HG03103 (cell line): ENCODE data around the gene ANP32D.
"Not testable (repeated sequence)": the region's sequence is repeated elsewhere in the genome, so short reads cannot be mapped to it uniquely, and the experiment has no call there.

Experiments
- ATAC-seq: cut with Tn5 transposase; IDR thresholded peaks from one replicate; pipeline ENCODE4 v1.9.1; 2021; ENCODE audit warnings: low read depth; ENCODE audit not compliant: unreplicated experiment

The ANP32D gene

GRCh38 chr12:48472259-48472658 lies at the start of gene ANP32D:
ANP32D (plus strand) TSS chr12:48472559; CDS start chr12:48472665, 106 bp downstream.
- no peak for ATAC-seq

DNA sequence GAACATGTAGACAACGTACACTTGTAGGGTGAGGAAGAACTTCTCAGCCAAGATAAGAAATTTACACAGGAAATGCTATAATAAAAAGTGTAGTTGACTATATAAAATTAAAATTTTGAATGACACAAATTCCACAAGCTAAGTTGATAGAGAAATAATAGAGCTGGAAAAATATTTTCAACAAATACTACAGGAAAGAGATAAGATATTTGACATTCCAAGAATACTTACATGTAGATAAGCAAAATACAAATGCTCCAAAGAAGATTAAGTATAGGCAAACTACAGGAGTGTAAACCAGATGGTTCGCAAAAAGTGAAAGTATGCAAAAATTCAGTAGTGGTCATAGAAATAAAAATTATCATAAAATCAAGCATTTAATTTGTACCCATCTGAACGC lies 49.2 kb upstream of the ANP32D start:
- ATAC-seq, result no peak

GRCh38 chr12:48424644-48425043 lies 47.7 kb upstream of the ANP32D start:
- no peak for ATAC-seq

DNA sequence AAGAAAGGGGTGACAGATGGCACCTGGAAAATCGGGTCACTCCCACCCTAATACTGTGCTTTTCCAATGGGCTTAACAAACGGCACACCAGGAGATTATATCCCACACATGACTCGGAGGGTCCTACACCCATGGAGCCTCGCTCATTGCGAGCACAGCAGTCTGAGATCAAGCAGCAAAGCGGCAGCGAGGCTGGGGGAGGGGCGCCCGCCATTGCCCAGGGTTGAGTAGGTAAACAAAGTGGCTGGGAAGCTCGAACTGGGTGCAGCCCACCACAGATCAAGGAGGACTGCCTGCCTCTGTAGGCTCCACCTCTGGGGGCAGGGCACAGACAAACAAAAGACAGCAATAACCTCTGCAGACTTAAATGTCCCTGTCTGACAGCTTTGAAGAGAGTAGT lies 38.3 kb upstream of the ANP32D start:
- not testable (repeated sequence) for ATAC-seq

DNA sequence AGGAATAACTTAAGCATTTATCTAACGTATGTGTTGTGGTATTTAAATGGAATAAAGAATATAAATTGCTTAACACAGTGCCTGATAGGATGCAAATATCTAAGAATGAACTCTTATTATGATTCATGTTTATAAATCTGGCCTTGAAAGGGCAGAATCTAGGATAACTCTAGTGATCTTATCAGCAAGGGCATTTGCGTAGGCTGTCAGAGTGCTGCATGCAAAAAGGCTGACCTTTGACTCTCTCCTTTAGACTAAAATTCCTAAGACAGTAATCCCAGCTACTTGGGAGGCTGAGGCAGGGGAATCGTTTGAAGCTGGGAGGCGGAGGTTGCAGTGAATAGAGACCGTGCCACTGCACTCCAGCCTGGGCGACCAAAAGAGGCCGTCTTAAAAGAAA lies 31.3 kb upstream of the ANP32D start:
- no peak for ATAC-seq

DNA sequence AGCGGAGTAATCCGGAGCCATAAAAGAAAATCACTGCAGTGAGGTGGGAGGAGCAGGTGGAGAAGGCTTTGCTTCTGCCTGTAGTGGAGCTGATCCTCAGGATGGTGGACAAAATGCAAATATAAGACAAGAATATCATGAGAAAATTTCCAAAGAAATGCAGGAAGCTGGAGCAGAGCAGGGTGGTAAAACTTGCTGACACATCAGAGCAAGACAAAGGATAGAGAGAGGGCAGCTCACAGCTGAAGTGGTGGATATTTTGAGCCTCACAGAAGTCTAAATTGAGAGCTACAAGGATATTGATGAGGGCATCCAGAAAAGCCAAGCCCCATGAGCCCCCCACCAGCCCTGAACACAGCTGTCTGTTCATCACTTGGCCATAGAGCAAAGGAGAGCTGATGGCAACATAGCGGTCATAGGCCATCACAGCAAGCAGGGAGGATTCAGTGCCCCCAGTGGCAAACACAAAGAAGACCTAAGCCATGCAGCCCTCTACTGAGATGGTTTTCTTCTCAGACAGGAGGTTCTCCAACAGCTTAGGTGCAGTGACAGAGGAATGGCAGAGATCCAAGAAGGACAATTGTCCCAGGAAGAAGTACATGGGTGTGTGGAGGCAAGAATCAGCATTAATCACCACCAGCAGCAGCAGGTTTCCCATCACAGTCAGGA lies 30.0 kb upstream of the ANP32D start:
- no peak for ATAC-seq

DNA sequence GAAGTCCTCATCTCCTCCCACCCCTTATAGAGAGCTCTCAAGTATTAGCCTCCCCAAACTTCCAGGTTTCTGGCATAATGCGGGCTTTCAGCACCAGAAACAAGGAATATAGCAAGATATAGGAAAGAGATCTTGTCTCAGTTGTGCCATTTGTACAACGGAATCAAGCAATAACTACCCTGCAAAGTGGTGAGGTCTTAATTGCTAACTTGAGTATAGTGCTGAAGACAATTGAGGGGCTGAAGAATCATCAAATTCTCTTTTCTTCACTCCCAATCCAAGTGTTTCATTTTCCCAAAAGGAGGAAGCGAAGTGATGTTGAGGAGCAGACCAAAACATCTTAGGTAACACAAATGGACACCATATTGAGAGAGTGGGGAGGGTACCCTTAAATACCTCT lies 26.8 kb upstream of the ANP32D start:
- no peak for ATAC-seq

GRCh38 chr12:48446161-48446776 lies 26.1 kb upstream of the ANP32D start:
- no peak for ATAC-seq

GRCh38 chr12:48447755-48448154 lies 24.6 kb upstream of the ANP32D start:
- ATAC-seq, result no peak

DNA sequence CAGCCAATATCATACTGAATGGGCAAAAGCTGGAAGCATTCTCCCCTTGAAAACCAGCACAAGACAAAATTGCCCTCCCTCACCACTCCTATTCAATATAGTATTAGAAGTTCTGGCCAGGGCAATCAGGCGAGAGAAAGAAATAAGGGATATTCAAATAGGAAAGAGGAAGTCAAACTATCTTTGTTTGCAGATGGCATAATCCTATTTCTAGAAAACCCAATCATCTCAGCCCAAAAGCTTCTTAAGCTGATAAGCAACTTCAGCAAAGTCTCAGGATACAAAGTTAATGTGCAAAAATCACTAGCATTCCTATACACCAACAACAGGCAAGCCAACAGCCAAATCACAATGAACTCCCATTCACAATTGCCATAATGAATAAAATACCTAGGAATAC lies 21.0 kb upstream of the ANP32D start:
- no peak for ATAC-seq

DNA sequence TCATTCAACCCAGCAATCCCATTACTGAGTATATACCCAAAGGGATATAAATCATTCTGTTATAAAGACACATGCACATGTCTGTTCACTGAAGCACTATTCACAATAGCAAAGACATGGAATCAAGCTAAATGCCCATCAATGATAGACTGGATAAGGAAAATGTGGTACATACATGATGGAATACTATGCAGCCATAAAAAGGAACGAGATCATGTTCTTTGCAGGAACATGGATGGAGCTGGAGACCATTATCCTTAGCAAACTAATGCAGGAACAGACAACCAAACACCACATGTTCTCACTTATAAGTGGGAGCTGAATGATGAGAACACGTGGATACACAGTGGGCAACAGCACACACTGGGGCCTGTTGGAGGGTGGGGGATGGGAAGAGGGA lies 19.4 kb upstream of the ANP32D start:
- not testable (repeated sequence) for ATAC-seq

DNA sequence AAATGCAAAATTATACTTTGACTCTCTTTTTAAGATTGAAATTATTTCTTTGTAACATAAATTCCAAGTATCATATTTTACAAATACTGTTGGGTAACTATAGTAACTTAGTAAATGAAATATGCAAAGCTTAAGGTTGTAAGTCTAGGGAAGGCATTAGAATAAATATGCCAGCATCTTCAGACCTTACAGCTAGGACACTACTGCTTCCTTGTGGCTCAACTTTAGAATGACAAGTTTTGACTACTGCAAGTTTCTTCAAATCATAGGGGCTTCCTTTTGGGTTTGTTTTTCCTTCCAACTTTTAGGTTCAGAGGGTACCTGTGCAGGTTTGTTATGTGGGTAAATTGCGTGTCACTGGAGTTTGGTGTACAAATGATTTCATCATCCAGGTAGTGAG lies 17.7 kb upstream of the ANP32D start:
- no peak for ATAC-seq

- ATAC-seq, result no peak
Measured at GRCh38 chr12:48455116-48455515, 17.2 kb upstream of the ANP32D start.

DNA sequence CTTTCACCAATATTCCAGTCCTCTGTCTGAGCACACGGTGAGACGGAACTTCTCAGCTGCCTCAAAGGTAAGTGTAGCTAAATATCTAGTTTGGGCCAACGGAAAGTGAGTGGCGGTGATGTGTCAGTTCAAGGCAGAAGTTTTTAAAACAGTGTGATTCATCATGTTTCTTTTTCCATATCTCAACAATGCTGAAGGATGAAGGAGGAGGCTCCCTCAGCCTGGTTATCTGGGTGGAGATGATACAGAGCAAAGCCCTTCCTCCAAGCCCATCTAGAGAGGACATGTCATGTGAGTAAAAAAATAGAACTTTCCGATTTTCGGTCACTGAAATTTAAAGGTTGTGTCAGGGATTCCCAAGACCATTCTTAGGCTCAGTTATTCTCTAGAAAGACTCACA lies 13.1 kb upstream of the ANP32D start:
- no peak for ATAC-seq

DNA sequence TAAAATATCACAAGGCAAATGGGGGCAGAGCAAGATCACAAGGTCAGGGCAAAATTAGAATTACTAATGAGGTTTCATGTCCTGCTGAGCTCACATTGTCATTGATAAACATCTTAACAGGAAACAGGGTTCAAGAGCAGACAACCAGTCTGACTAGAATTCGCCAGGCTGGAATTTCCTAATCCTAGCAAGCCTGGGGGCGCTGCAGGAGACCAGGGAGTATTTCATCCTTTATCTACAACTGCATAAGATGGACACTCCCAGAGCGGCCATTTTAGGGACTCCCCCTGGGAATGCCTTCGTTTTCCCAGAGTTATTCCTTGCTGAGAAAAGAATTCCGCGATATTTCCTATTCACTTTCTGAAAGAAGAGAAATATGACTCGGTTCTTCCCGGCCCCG lies 3.3 kb upstream of the ANP32D start:
- ATAC-seq, result not testable (repeated sequence)

- no peak for ATAC-seq
Measured at GRCh38 chr12:48473061-48473460, 702 bp downstream of the ANP32D start.

DNA sequence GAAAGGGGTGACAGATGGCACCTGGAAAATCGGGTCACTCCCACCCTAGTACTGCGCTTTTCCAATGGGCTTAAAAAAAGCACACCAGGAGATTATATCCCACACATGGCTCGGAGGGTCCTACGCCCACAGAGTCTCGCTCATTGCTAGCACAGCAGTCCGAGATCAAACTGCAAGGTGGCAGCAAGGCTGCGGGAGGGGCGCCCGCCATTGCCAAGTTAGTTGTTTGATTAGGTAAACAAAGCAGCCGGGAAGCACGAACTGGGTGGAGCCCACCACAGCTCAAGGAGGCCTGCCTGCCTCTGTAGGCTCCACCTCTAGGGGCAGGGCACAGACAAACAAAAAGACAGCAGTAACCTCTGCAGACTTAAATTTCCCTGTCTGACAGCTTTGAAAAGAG lies 2.1 kb downstream of the ANP32D start:
- ATAC-seq, result not testable (repeated sequence)

GRCh38 chr12:48482198-48482597 lies 9.8 kb downstream of the ANP32D start, which contains the start of gene C12orf54:
C12orf54 (plus strand) TSS chr12:48482498; CDS start chr12:48483297, 799 bp downstream.
- no peak for ATAC-seq

- no peak for ATAC-seq
Measured at GRCh38 chr12:48482930-48483329, 10.6 kb downstream of the ANP32D start.

DNA sequence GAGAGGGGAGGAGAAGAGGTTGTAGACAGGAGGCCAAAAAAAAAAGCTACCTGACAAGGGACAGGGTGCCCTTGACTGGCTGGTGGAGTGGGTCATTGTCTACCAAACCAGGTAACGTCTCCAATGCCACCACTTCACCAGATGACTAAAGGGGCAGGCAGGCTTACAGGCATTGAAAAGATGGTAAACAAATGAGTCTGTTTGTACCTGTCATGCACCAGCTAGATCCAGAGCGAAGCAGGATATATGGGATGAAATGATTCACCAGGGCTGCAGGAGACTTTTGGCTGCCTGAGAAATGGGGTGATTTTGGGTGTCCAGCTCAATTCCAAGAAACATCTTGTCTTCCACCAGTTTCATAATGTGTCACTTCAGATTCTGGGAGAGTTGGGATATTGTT lies 13.9 kb downstream of the ANP32D start:
- ATAC-seq, result no peak

- no peak for ATAC-seq
Measured at GRCh38 chr12:48486679-48487078, 14.3 kb downstream of the ANP32D start.

GRCh38 chr12:48489012-48489411 lies 16.7 kb downstream of the ANP32D start:
- peak; percentile 97 for ATAC-seq
